ENCODE results near the gene DDIT3. TPM values are rescaled to one million over a fixed set of nuclear protein-coding genes. Genes with fewer than 3 reads are reported as not detected.

The DDIT3 gene
- total RNA-seq, 2 donors from 2014 or later = 64.6 to 71.7 TPM

DNA sequence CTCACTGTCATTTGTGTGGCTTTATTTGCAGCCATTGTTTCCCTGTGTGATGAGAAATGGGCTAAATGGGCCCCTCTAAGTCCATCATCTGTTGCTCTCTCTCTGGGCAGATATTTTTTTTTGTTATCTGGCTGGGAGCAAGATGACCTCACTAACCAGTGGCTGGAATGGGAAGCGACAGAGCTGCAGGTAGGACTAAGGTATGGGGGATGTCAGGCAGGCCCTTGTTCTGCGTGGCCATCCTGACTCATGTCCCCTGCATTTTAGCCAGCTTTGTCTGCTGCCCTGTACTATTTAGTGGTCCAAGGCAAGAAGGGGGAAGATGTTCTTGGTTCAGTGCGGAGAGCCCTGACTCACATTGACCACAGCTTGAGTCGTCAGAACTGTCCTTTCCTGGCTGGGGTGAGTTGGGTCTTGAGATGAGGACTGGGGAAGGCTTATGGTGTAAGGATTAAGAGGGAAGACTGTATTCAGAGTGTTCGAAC is 31.1 kb downstream of the DDIT3 start:
- DNase-seq = no peak
- Mint-ChIP-seq H3K4me1 (ENCODE audit: low read depth) (peaks cover 30% of the 10 kb centered on the region), H3K36me3 (ENCODE audit: insufficient read depth in 2 of 2) (peaks cover 29 to 46% of the 10 kb centered on the region in 2 donors), H3K27me3 (ENCODE audit: low read depth) (no peaks in the 10 kb centered on the region), H3K27ac (peak overlapping the region; percentile 98), H3K4me3 (peak overlapping the region; percentile 92 to 99), H3K9me3 (no peaks in the 10 kb centered on the region)
- no peak for ATAC-seq (replicated peaks in 1 of 2)

GRCh38 chr12:57488402-57489156 is 31.7 kb downstream of the DDIT3 start:
- Mint-ChIP-seq H3K27me3 (ENCODE audit: low read depth) (no peaks in the 10 kb centered on the region), H3K4me3 (peak overlapping the region; percentile 92 to 99), H3K9me3 (no peaks in the 10 kb centered on the region), H3K36me3 (ENCODE audit: insufficient read depth in 2 of 2) (peaks cover 29 to 46% of the 10 kb centered on the region in 2 donors), H3K4me1 (ENCODE audit: low read depth) (peaks cover 31% of the 10 kb centered on the region), H3K27ac (peak overlapping the region; percentile 98)
- ATAC-seq (replicated peaks in 1 of 2) (no peak), DNase-seq (no peak)

GRCh38 chr12:57487597-57488401 is 32.5 kb downstream of the DDIT3 start, which contains the start of gene MARS1:
Gene MARS1, plus strand, starts transcription at chr12:57488068. Its CDS starts 23 bp downstream, at chr12:57488091.
- ATAC-seq (replicated peaks in 1 of 2) = peak; percentile 98
- Mint-ChIP-seq H3K4me1 (ENCODE audit: low read depth) (peaks cover 33% of the 10 kb centered on the region), H3K27me3 (ENCODE audit: low read depth) (no peaks in the 10 kb centered on the region), H3K9me3 (no peaks in the 10 kb centered on the region), H3K36me3 (ENCODE audit: insufficient read depth in 2 of 2) (peaks cover 26 to 44% of the 10 kb centered on the region in 2 donors), H3K27ac (peak within 1 kb of the TSS; percentile 98), H3K4me3 (peak within 1 kb of the TSS; percentile 92 to 99)
- DNase-seq = peak; percentile 92 to 95

GRCh38 chr12:57487055-57487596 is 33.2 kb downstream of the DDIT3 start:
- no peak for ATAC-seq (replicated peaks in 1 of 2)
- H3K27me3 Mint-ChIP-seq (ENCODE audit: low read depth) = no peaks in the 10 kb centered on the region
- peak overlapping the region; percentile 98 for H3K27ac Mint-ChIP-seq
- H3K4me1 Mint-ChIP-seq (ENCODE audit: low read depth) = peaks cover 31% of the 10 kb centered on the region
- H3K9me3 Mint-ChIP-seq = no peaks in the 10 kb centered on the region
- peak overlapping the region; percentile 92 to 99 for H3K4me3 Mint-ChIP-seq
- no peak for DNase-seq
- H3K36me3 Mint-ChIP-seq (ENCODE audit: insufficient read depth in 2 of 2) = peaks cover 24 to 40% of the 10 kb centered on the region in 2 donors

DNA sequence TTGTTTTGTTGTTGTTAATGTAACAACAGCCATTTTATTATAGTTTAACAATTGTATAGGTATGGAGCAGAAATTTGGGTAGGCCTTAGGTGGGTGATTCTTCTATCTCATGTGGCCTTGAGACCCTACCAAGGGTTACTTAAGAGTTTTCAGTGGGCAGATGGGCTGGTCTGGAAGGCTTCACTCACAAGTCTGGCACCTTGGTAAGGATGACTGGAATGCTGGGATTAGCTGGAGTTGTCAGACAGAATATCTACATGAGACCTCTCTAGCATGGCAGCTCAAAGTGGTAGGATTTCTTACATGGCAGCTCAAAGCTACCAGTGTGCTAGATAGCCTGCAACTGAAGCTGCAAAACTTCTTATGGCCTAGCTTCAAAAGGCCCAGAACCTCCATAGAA is 34.6 kb downstream of the DDIT3 start:
- H3K4me1 Mint-ChIP-seq (ENCODE audit: low read depth) = peaks cover 34% of the 10 kb centered on the region
- H3K27me3 Mint-ChIP-seq (ENCODE audit: low read depth) = no peaks in the 10 kb centered on the region
- H3K27ac Mint-ChIP-seq = no peak overlapping the region
- no peak overlapping the region for H3K4me3 Mint-ChIP-seq
- H3K36me3 Mint-ChIP-seq (ENCODE audit: insufficient read depth in 2 of 2) = peaks cover 21 to 26% of the 10 kb centered on the region in 2 donors
- H3K9me3 Mint-ChIP-seq = no peaks in the 10 kb centered on the region
- ATAC-seq (replicated peaks in 1 of 2) = no peak
- no peak for DNase-seq

DNA sequence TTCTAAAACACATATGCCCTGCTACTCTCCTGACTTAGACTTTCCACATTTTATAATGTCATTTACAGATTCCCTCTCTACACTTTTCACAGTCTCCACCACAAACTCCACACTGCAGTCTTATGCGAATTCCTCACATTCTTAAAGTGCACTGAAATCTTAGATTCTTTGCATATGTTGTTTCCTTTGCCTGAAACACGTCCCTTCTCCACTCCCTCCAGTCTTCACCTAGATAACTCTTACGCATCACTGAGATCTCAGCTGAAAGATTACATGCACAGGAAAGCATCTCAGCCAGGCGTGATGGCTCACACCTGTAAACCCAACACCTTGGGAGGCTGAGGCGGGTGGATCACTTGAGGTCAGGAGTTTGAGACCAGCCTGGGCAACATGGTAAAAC is 36.8 kb downstream of the DDIT3 start:
- H3K27ac Mint-ChIP-seq = no peak overlapping the region
- no peak for ATAC-seq (replicated peaks in 1 of 2)
- no peak for DNase-seq
- peaks cover 40% of the 10 kb centered on the region for H3K4me1 Mint-ChIP-seq (ENCODE audit: low read depth)
- H3K36me3 Mint-ChIP-seq (ENCODE audit: insufficient read depth in 2 of 2) = peaks cover 6 to 9% of the 10 kb centered on the region in 2 donors
- no peaks in the 10 kb centered on the region for H3K9me3 Mint-ChIP-seq
- no peaks in the 10 kb centered on the region for H3K27me3 Mint-ChIP-seq (ENCODE audit: low read depth)
- no peak overlapping the region for H3K4me3 Mint-ChIP-seq

- H3K36me3 Mint-ChIP-seq (ENCODE audit: insufficient read depth in 2 of 2) = peaks cover 11 to 12% of the 10 kb centered on the region in 2 donors
These were observed 38.6 kb downstream of the DDIT3 start for GRCh38 chr12:57481671-57482070.

GRCh38 chr12:57479376-57480115 is 40.8 kb downstream of the DDIT3 start, which contains the start of gene ARHGAP9:
Gene ARHGAP9, minus strand, starts transcription at chr12:57479866. Its CDS starts 460 bp downstream, at chr12:57479406.
- peak; percentile 54 to 66 for DNase-seq
- peaks cover 15 to 21% of the 10 kb centered on the region in 2 donors for H3K36me3 Mint-ChIP-seq (ENCODE audit: insufficient read depth in 2 of 2)
- H3K4me1 Mint-ChIP-seq (ENCODE audit: low read depth) = peaks cover 63% of the 10 kb centered on the region

More at GRCh38 chr12:57481671-57482070, 38.6 kb downstream of the DDIT3 start:
- Mint-ChIP-seq H3K4me1 (ENCODE audit: low read depth) (peaks cover 52% of the 10 kb centered on the region), H3K4me3 (peak overlapping the region in 1 of 2 donors; percentile 97), H3K27ac (peak overlapping the region; percentile 80), H3K27me3 (ENCODE audit: low read depth) (no peaks in the 10 kb centered on the region), H3K9me3 (no peaks in the 10 kb centered on the region)
- ATAC-seq (replicated peaks in 1 of 2) (no peak), DNase-seq (no peak)

DNA sequence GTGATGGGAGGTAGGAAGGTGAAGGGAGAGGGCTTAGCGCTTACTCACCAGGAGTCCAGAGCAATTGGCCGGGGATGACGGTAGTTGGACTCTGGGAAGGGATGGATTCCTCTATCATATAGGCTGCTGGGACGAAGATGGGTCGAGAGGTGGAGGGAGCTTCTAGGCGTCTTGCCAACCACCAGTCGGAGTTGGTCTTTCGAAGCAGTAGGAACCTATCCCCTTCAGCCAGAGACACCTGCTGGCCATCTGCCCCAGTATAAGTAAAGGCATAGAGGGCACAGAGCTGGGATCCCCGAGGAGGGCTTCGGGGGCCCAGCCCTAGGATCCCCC is 41.3 kb downstream of the DDIT3 start:
- Mint-ChIP-seq H3K27ac (peak overlapping the region; percentile 95), H3K27me3 (ENCODE audit: low read depth) (no peaks in the 10 kb centered on the region), H3K4me3 (peak overlapping the region; percentile 97 to 98), H3K36me3 (ENCODE audit: insufficient read depth in 2 of 2) (peaks cover 17 to 26% of the 10 kb centered on the region in 2 donors), H3K9me3 (no peaks in the 10 kb centered on the region), H3K4me1 (ENCODE audit: low read depth) (peaks cover 68% of the 10 kb centered on the region)
- ATAC-seq (replicated peaks in 1 of 2) (no peak), DNase-seq (no peak)

More at GRCh38 chr12:57479376-57480115, 40.8 kb downstream of the DDIT3 start, which contains the start of gene ARHGAP9:
- H3K27ac Mint-ChIP-seq = peak within 1 kb of the TSS; percentile 95
- H3K4me3 Mint-ChIP-seq = peak within 1 kb of the TSS; percentile 97 to 98
- ATAC-seq (replicated peaks in 1 of 2) = peak; percentile 63 to 66
- H3K9me3 Mint-ChIP-seq = no peaks in the 10 kb centered on the region
- no peaks in the 10 kb centered on the region for H3K27me3 Mint-ChIP-seq (ENCODE audit: low read depth)

DNA sequence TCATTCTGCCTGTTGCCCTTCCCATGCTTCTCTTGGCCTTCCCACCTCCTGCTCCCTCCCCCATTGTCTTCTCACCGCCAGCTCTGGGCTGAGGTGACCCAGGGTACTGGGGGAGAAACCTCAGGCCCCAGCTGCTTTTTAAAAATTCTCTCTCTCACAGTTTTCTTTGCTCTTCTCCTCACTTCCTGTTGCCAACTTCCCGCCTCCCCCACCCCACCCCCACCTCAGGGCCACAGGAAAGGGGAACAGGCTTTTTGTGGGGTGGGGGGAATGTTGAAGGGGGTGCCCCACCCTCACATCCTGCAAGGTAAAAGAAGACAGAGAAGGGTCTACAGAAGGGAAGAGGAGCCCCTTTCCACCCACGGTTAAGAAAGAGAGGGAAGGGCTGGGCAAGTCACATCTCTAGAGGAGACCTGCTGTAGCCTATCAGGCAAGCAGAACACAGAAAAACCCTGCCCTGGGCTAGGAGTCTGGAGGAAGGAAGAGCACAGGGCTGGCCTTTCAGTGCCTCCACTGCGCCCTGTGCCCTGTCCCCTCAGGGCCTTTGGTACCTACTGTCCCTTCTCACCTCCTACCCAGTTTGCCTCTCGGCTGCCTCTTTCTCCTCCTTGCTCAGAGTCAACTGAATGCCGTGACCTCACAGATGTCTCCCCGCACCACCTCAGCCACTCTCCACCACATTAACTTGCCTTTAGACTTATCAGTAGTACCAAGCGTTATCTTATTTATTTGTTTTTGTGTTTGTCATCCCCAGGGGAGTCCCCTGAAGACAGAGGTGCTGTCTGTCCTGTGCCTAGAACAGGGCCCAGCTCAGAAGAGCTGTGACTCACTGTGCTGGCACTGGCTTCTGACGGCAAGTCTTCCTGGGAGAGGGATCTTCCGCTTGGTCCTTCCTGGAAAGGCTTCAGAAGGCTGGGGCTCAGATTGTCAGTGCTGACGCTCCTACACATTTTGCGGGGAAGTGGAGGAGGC is 42.3 kb downstream of the DDIT3 start:
- peaks cover 72% of the 10 kb centered on the region for H3K4me1 Mint-ChIP-seq (ENCODE audit: low read depth)
- H3K9me3 Mint-ChIP-seq = no peaks in the 10 kb centered on the region
- H3K36me3 Mint-ChIP-seq (ENCODE audit: insufficient read depth in 2 of 2) = peaks cover 20 to 29% of the 10 kb centered on the region in 2 donors
- no peaks in the 10 kb centered on the region for H3K27me3 Mint-ChIP-seq (ENCODE audit: low read depth)
- peak; percentile 50 to 58 for ATAC-seq (replicated peaks in 1 of 2)
- peak overlapping the region; percentile 97 to 98 for H3K4me3 Mint-ChIP-seq
- peak; percentile 56 to 57 for DNase-seq
- H3K27ac Mint-ChIP-seq = peak overlapping the region; percentile 95

DNA sequence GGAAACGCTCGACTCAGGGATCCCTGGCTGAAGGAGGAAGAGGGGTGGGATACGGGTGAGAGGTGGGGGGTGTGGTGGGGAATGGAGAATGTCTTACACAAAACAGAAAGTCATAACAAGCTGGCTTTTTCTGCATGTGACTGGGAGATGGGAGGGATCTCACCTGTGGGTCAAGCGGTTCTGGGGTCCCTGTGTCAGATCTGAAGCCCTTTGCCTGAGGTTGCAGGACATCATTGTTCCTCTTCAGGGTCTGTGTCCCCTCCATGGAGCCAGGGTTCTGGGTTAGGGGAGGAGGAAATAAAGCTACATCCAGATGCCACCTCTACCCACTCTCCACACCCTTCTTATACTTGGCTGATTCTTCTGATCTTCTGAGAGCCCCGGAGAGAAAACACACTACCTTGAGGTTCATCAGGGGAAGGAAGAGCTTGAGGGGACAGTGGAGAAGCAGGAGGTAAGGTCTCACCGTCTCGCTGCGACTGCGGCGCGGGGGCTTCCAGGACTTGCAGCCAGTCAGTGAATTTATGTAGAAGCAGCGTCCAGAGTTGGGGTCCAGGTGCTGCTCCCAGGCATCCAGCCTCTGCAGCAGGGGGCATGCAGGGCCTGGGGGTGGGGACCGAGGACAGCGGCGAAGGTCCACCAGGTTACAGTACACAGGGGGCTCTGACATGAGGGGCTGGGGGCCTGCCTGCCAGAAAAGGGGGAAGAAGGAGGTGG is 43.2 kb downstream of the DDIT3 start:
- peaks cover 79% of the 10 kb centered on the region for H3K4me1 Mint-ChIP-seq (ENCODE audit: low read depth)
- H3K9me3 Mint-ChIP-seq = no peaks in the 10 kb centered on the region
- H3K27ac Mint-ChIP-seq = peak overlapping the region; percentile 95
- DNase-seq = no peak
- ATAC-seq (replicated peaks in 1 of 2) = no peak
- peak overlapping the region; percentile 97 to 98 for H3K4me3 Mint-ChIP-seq
- H3K36me3 Mint-ChIP-seq (ENCODE audit: insufficient read depth in 2 of 2) = peaks cover 20 to 33% of the 10 kb centered on the region in 2 donors
- H3K27me3 Mint-ChIP-seq (ENCODE audit: low read depth) = no peaks in the 10 kb centered on the region
